ENCODE measurements around the gene MTIF2.
A peak's percentile ranks its signal among the peaks of the same experiment; 100 is the strongest.
"Not testable (repeated sequence)": the region's sequence is repeated elsewhere in the genome, so short reads cannot be mapped to it uniquely, and the experiment has no call there.

The MTIF2 gene

GRCh38 chr2:55268907-55269644, at the start of gene MTIF2:
Gene MTIF2, minus strand, starts transcription at chr2:55269231. Its CDS starts 5,373 bp downstream, at chr2:55263858.
- peak; percentile 80 for DNase-seq (ENCODE audit: low read depth)

- DNase-seq (ENCODE audit: low read depth) = no peak
Observed at GRCh38 chr2:55314985-55315384, 46.0 kb upstream of the MTIF2 start.

GRCh38 chr2:55311444-55311870, 42.4 kb upstream of the MTIF2 start:
- no peak for DNase-seq (ENCODE audit: low read depth)

GRCh38 chr2:55309446-55309845, 40.4 kb upstream of the MTIF2 start:
- no peak for DNase-seq (ENCODE audit: low read depth)

GRCh38 chr2:55302241-55302640, 33.2 kb upstream of the MTIF2 start:
- DNase-seq (ENCODE audit: low read depth) = no peak

- no peak for DNase-seq (ENCODE audit: low read depth)
Observed at GRCh38 chr2:55301277-55301676, 32.2 kb upstream of the MTIF2 start.

GRCh38 chr2:55296393-55296792, 27.4 kb upstream of the MTIF2 start:
- DNase-seq (ENCODE audit: low read depth) = no peak

GRCh38 chr2:55283083-55283482, 14.1 kb upstream of the MTIF2 start:
- no peak for DNase-seq (ENCODE audit: low read depth)

GRCh38 chr2:55282110-55282917, 13.3 kb upstream of the MTIF2 start:
- peak; percentile 79 for DNase-seq (ENCODE audit: low read depth)

GRCh38 chr2:55280851-55281546, 12.0 kb upstream of the MTIF2 start:
- DNase-seq (ENCODE audit: low read depth) = not testable (repeated sequence)

- not testable (repeated sequence) for DNase-seq (ENCODE audit: low read depth)
Observed at GRCh38 chr2:55279859-55280424, 10.9 kb upstream of the MTIF2 start.

GRCh38 chr2:55279214-55279835, 10.3 kb upstream of the MTIF2 start:
- DNase-seq (ENCODE audit: low read depth) = not testable (repeated sequence)

GRCh38 chr2:55277310-55277709, 8.3 kb upstream of the MTIF2 start:
- no peak for DNase-seq (ENCODE audit: low read depth)

- not testable (repeated sequence) for DNase-seq (ENCODE audit: low read depth)
Observed at GRCh38 chr2:55274346-55274745, 5.3 kb upstream of the MTIF2 start.

GRCh38 chr2:55269645-55269990, 587 bp upstream of the MTIF2 start:
- DNase-seq (ENCODE audit: low read depth) = no peak

- no peak for DNase-seq (ENCODE audit: low read depth)
Observed at GRCh38 chr2:55268288-55268906, 634 bp downstream of the MTIF2 start.

- DNase-seq (ENCODE audit: low read depth) = not testable (repeated sequence)
Observed at GRCh38 chr2:55259586-55259985, 9.4 kb downstream of the MTIF2 start.

GRCh38 chr2:55252832-55253231, 16.2 kb downstream of the MTIF2 start:
- no peak for DNase-seq (ENCODE audit: low read depth)

- DNase-seq (ENCODE audit: low read depth) = no peak
Observed at GRCh38 chr2:55247025-55247424, 22.0 kb downstream of the MTIF2 start.

GRCh38 chr2:55245411-55245810, 23.6 kb downstream of the MTIF2 start:
- no peak for DNase-seq (ENCODE audit: low read depth)

GRCh38 chr2:55242617-55243016, 26.4 kb downstream of the MTIF2 start:
- DNase-seq (ENCODE audit: low read depth) = no peak
